Neural progenitor cell (in vitro differentiated cells): Measurements from ENCODE around the gene MPO.

Experiments used
- CTCF ChIP-seq: fragments of 200-600 bp; sonication (generic); IDR thresholded peaks from 2 replicates; pipeline ENCODE4 v1.5.1; 2017; ENCODE audit warnings: antibody characterized with exemption, mild to moderate bottlenecking
- EZH2 ChIP-seq: fragments of 200-600 bp; sonication (generic); IDR thresholded peaks from 2 replicates; pipeline ENCODE4 v1.6.1; 2017; ENCODE audit warnings: antibody characterized with exemption, mild to moderate bottlenecking, moderate library complexity
- EZH2phosphoT487 ChIP-seq: fragments of 200-600 bp; sonication (generic); IDR thresholded peaks from 2 replicates; pipeline ENCODE4 v1.6.1; 2017; ENCODE audit warnings: antibody characterized with exemption

- no peak for TF ChIP-seq EZH2phosphoT487
- TF ChIP-seq CTCF = no peak
- no peak for TF ChIP-seq EZH2
Observed at GRCh38 chr17:58264407-58265103, 16.2 kb downstream of the MPO start.
